Measurements from ENCODE around the gene ARMS2.

- no peak for TF ChIP-seq CTCF (conservative IDR thresholded peaks at IDR 0.05)
- TF ChIP-seq EZH2 (IDR thresholded peaks at IDR 0.05; ENCODE audit: low read depth) = no peak
Observed at GRCh38 chr10:122484276-122485060, 30.0 kb downstream of the ARMS2 start.
